Lung (tissue), 12 donors: ENCODE data around the gene LHFPL3. TPM values are rescaled to one million over a fixed set of nuclear protein-coding genes. Genes with fewer than 3 reads are reported as not detected.

ENCODE experiments used
- ATAC-seq: fragments of 200-7000 bp; cut with Tn5 transposase; one replicate; pipeline ENCODE4 v1.9.1; 2020; ENCODE audit warnings: moderate number of reproducible peaks; ENCODE audit not compliant: insufficient read depth, low FRiP score
- DNase-seq, 3 donors: peaks; one replicate each; pipeline ENCODE4 v3.0.0-alpha.2; 2013 to 2017
- H3K27ac ChIP-seq, 2 donors: one replicate each; pipeline ENCODE4 v1.5.1; 2013; ENCODE audit warnings: mild to moderate bottlenecking in 2 of 2, moderate library complexity in 2 of 2, control low read depth in 1 of 2, inconsistent platforms in 1 of 2, low read depth in 1 of 2, low read length in 1 of 2
- H3K27me3 ChIP-seq, 3 donors: one replicate each; pipeline ENCODE4 v1.5.1; 2013; ENCODE audit warnings: low read length in 2 of 3; ENCODE audit not compliant: control insufficient read depth in 3 of 3, insufficient read depth in 3 of 3
- H3K36me3 ChIP-seq, 4 donors: one replicate each; pipeline ENCODE4 v1.5.1; 2013; ENCODE audit warnings: low read length in 4 of 4, mild to moderate bottlenecking in 1 of 4, moderate library complexity in 1 of 4; ENCODE audit not compliant: control insufficient read depth in 4 of 4, insufficient read depth in 4 of 4
- H3K4me1 ChIP-seq, 5 donors: one replicate each; pipeline ENCODE4 v1.5.1; 2013; ENCODE audit warnings: low read length in 5 of 5, mild to moderate bottlenecking in 2 of 5, moderate library complexity in 1 of 5; ENCODE audit not compliant: control insufficient read depth in 5 of 5, insufficient read depth in 5 of 5
- H3K4me3 ChIP-seq: one replicate; pipeline ENCODE4 v1.5.1; 2013; ENCODE audit warnings: mild to moderate bottlenecking, control low read depth, moderate library complexity
- H3K9ac ChIP-seq, 2 donors: one replicate each; pipeline ENCODE4 v1.5.1; 2013; ENCODE audit warnings: low read length in 2 of 2, control low read depth in 1 of 2; ENCODE audit not compliant: insufficient read depth in 1 of 2
- H3K9me3 ChIP-seq, 4 donors: one replicate each; pipeline ENCODE4 v1.5.1; 2013; ENCODE audit warnings: low read length in 3 of 4, mild to moderate bottlenecking in 1 of 4, moderate library complexity in 1 of 4; ENCODE audit not compliant: control insufficient read depth in 4 of 4, insufficient read depth in 3 of 4
- WGBS, 2 donors: extraction: QIAGEN DNeasy Blood & Tissue Kit; methylation state at CpG; one replicate each; pipeline ENCODE4 v1.1.7; 2013; 5-methylcytosine and 5-hydroxymethylcytosine counted together
- polyA plus RNA-seq, 2 donors: library from polyadenylated mRNA; stranded (reverse); fragments of 200-250 nt; gene quantifications; one replicate each; pipeline ENCODE4 v1.2.1, GENCODE V29; 2013
- total RNA-seq, 2 donors: library from RNA; depleted of rRNA in 1 of 2; stranded (reverse); fragments of >200 nt in 1 of 2; gene quantifications; one replicate each; pipeline ENCODE4 v1.2.1, GENCODE V29; 2014 to 2021
- TF ChIP-seq, protein P1 (sequence below): IDR thresholded peaks from 2 replicates; pipeline ENCODE4 v1.5.1; 2012; ENCODE audit warnings: mild to moderate bottlenecking; ENCODE audit errors: control extremely low read depth, extremely low read depth
- donor health status: control.
- donor health status: control.
- donor health status: Bipolar disorder and iron deficiency.
- donor health status: healthy.
- donor health status: DM: yes; HTN: yes; CAD: no.

LHFPL3 gene
- total and polyA plus RNA-seq, 4 donors, result not detected

DNA sequence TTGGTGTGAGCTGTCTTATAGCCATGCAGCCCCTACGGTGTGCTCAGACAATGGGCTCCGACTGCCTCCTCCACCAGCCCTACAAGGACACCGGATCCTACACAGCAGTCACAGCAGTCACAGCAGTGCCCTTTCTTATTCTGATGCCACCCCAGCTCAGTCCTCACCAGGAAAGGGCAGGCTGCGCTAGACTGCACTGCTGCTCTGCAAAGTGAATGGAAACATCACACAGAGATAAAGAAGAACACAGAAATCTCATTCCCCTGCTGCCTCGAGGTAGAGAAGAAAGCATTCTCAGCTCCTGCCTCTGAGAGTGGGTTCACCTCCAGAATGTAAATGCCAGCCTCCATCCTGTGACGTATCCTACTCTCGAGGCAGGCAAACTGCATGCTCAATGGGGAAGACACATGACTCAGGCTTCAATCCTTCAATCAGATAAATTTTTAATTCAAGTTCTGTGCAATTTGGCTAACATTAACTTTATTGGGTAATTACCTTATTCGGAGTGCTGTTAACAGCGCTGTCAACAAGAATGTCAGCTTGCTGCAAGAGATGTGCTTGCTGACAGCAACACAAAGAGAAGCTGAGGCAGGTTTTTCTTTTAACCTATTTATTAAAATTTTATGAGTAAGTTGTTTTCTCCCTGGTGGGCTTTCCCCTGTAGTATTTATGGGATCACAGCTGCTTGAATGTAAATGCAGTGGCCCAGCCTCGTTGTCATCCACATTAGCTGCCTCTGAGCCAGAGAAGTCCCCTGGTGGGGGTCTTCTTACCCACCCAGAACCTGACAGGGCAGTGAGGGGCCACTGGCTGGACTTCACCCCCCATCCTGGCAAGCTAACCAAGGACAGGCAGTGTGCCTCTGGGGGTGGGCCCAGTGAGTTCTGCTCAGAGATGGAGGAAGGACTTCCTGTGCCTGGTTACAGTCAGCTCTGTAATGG lies 444.3 kb downstream of the LHFPL3 start:
- TF ChIP-seq, protein P1, sequence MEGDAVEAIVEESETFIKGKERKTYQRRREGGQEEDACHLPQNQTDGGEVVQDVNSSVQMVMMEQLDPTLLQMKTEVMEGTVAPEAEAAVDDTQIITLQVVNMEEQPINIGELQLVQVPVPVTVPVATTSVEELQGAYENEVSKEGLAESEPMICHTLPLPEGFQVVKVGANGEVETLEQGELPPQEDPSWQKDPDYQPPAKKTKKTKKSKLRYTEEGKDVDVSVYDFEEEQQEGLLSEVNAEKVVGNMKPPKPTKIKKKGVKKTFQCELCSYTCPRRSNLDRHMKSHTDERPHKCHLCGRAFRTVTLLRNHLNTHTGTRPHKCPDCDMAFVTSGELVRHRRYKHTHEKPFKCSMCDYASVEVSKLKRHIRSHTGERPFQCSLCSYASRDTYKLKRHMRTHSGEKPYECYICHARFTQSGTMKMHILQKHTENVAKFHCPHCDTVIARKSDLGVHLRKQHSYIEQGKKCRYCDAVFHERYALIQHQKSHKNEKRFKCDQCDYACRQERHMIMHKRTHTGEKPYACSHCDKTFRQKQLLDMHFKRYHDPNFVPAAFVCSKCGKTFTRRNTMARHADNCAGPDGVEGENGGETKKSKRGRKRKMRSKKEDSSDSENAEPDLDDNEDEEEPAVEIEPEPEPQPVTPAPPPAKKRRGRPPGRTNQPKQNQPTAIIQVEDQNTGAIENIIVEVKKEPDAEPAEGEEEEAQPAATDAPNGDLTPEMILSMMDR, result no peak
- DNase-seq (peak in 1 of 3 donors; percentile 1), ATAC-seq (no peak)
- WGBS, 2 donors, result 40 to 45% methylated on average over 10 of the region's 10 CpGs
- H3K9ac ChIP-seq, result no peak overlapping the region
- H3K9me3 ChIP-seq, result no peaks in the 10 kb centered on the region
- no peaks in the 10 kb centered on the region for H3K36me3 ChIP-seq
- H3K27me3 ChIP-seq, result peaks cover 0 to 4% (median 0%) of the 10 kb centered on the region in 3 donors
- H3K27ac ChIP-seq, result no peak overlapping the region
- H3K4me3 ChIP-seq, result no peak overlapping the region
- no peaks in the 10 kb centered on the region for H3K4me1 ChIP-seq

DNA sequence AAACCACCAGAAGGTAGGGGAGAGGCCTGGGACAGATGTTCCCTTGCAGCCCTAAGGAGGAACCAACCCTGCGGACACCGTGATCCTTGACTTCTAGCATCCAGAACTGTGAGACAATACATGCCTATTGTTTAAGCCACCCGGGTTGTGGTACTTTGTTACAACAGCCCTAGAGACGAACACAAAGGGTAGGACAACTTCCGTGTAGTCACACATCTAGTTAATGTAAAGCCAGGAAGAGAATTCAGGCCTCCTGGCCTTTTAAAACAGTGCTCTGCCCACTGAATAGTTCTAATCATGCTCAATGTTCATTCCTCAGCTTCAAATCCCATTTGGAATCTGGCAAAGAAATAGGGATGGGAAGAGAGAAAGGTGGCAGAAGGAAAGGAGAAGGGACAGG lies 445.4 kb downstream of the LHFPL3 start:
- H3K4me3 ChIP-seq, result no peak overlapping the region
- no peaks in the 10 kb centered on the region for H3K9me3 ChIP-seq
- H3K9ac ChIP-seq, result no peak overlapping the region
- TF ChIP-seq, protein P1, result no peak
- no peak for ATAC-seq
- WGBS, 2 donors, result 79 to 89% methylated on average over 5 of the region's 5 CpGs
- H3K36me3 ChIP-seq, result no peaks in the 10 kb centered on the region
- peaks cover 0 to 4% (median 0%) of the 10 kb centered on the region in 3 donors for H3K27me3 ChIP-seq
- H3K4me1 ChIP-seq, result no peaks in the 10 kb centered on the region
- H3K27ac ChIP-seq, result no peak overlapping the region
- no peak for DNase-seq

DNA sequence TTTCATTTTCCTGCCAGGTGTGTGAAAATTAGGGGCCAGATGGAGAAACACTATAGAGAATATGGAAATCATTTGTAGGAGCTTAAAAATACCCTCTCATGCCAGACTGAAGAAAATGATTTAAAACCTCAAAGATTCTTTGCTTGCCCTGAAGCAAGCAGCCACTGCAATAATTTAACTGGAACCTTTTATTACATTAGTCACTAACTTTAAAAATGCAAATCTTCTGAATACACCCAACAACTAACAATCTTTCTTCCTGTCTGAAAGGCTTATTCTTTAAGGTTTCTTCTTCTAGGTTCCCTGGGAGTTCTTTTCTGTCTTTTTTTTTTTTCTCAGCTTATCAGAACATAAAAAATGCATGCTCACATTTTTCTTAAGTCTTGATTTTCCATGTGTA lies 447.1 kb downstream of the LHFPL3 start:
- Histone ChIP-seq H3K36me3 (no peaks in the 10 kb centered on the region), H3K4me3 (no peak overlapping the region), H3K27me3 (peaks cover 0 to 4% (median 0%) of the 10 kb centered on the region in 3 donors), H3K27ac (no peak overlapping the region), H3K4me1 (no peaks in the 10 kb centered on the region), H3K9ac (no peak overlapping the region), H3K9me3 (peaks cover 0 to 1% (median 0%) of the 10 kb centered on the region in 4 donors)
- TF ChIP-seq, protein P1, result no peak
- DNase-seq (no peak), ATAC-seq (no peak)
